Measurements from ENCODE around the gene ARHGDIB.

DNA sequence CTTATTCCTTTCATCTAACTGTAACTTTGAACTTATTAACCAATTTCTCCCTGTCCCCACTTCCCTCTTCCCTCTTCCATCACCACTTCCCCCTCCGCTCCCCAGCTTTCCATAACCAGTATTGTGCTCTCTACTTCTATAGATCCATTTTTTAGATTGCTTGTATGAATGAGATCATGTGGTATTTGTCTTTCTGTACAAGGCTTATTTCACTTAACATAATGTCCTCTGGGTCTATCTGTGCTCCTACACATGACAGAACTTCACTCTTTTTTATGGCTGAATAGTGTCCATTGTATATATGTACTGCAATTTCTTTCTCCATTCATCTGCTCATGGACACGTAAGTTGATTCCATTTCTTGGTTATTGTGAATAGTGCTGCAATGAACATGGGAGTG is 37.5 kb downstream of the ARHGDIB start:
- TF ChIP-seq CTCF (conservative IDR thresholded peaks at IDR 0.05; ENCODE audit: low read length) (no peak), EZH2phosphoT487 (IDR thresholded peaks at IDR 0.05; ENCODE audit: borderline replicate concordance, low read depth, low read length) (no peak)

Measured in OCI-LY7 (cell line).